D721Med (cell line): ENCODE measurements around the gene GORASP1.

Source experiments
- DNase-seq: peaks from one replicate; pipeline ENCODE4 v3.0.0; 2011; ENCODE audit warnings: low spot score; ENCODE audit not compliant: insufficient read length
- FAIRE-seq: peaks from 2 replicates; lab custom pipeline; 2011; peaks lifted over from hg19 to GRCh38; lab: Jason Lieb, UNC
- CTCF ChIP-seq: IDR thresholded peaks from 2 replicates; pipeline ENCODE4 v1.5.1; 2012; ENCODE audit warnings: mild to moderate bottlenecking, control low read depth; ENCODE audit not compliant: insufficient read depth; ENCODE audit errors: missing control alignments

The GORASP1 gene

GRCh38 chr3:39100500-39100886 is 6.9 kb downstream of the GORASP1 start:
- FAIRE-seq: no peak

GRCh38 chr3:39099738-39100499 is 7.5 kb downstream of the GORASP1 start:
- TF ChIP-seq CTCF: no peak
- FAIRE-seq: no peak
- DNase-seq: no peak

More at GRCh38 chr3:39100500-39100886, 6.9 kb downstream of the GORASP1 start:
- DNase-seq: no peak
- TF ChIP-seq CTCF: no peak

- FAIRE-seq (no peak), DNase-seq (no peak)
- no peak for TF ChIP-seq CTCF
Measured at GRCh38 chr3:39099242-39099641, 8.2 kb downstream of the GORASP1 start.

GRCh38 chr3:39098473-39099000 is 8.9 kb downstream of the GORASP1 start:
- DNase-seq: no peak
- TF ChIP-seq CTCF: no peak
- FAIRE-seq: no peak

GRCh38 chr3:39097716-39098472 is 9.5 kb downstream of the GORASP1 start:
- FAIRE-seq (no peak), DNase-seq (no peak)
- TF ChIP-seq CTCF: no peak

GRCh38 chr3:39096775-39097174 is 10.7 kb downstream of the GORASP1 start:
- TF ChIP-seq CTCF: no peak
- DNase-seq: no peak
- no peak for FAIRE-seq

- no peak for TF ChIP-seq CTCF
- DNase-seq (no peak), FAIRE-seq (no peak)
Measured at GRCh38 chr3:39095778-39096177, 11.6 kb downstream of the GORASP1 start.
